HL-60/S4 (cell line): Measurements from ENCODE around the gene DNAAF1.

Source experiments
- in situ Hi-C: fragments of 300-500 bp; cut with MboI; formaldehyde crosslinking; loops from 2 replicates; pipeline ENCODE4 v1.14.3; 2022; ENCODE audit warnings: low sequenced_read_pairs

Gene DNAAF1

GRCh38 chr16:84159007-84159406 is 13.9 kb downstream of the DNAAF1 start:
- in situ Hi-C loops, result no loop called here

- in situ Hi-C loops, result no loop called here
These were observed 14.7 kb downstream of the DNAAF1 start for GRCh38 chr16:84159800-84160199.

GRCh38 chr16:84161037-84161436 is 15.9 kb downstream of the DNAAF1 start:
- in situ Hi-C loops, result no loop called here

GRCh38 chr16:84161801-84162200 is 16.7 kb downstream of the DNAAF1 start:
- in situ Hi-C loops, result no loop called here

GRCh38 chr16:84165746-84166145 is 20.6 kb downstream of the DNAAF1 start:
- in situ Hi-C loops, result no loop called here

- in situ Hi-C loops, result no loop called here
These were observed 21.9 kb downstream of the DNAAF1 start for GRCh38 chr16:84166796-84167695.

- in situ Hi-C loops, result no loop called here
These were observed 24.7 kb downstream of the DNAAF1 start for GRCh38 chr16:84169765-84170310.

- in situ Hi-C loops, result no loop called here
These were observed 29.3 kb downstream of the DNAAF1 start for GRCh38 chr16:84174396-84174795.

GRCh38 chr16:84175350-84176081 is 30.4 kb downstream of the DNAAF1 start:
- in situ Hi-C loops, result loop anchor here (25.0 kb wide), 1 partner anchor 213 kb away; the partner anchor contains the start of genes NECAB2 and OSGIN1

GRCh38 chr16:84176192-84177053 is 31.3 kb downstream of the DNAAF1 start:
- in situ Hi-C loops, result loop anchor here (25.0 kb wide), 1 partner anchor 214 kb away; the partner anchor contains the start of genes NECAB2 and OSGIN1

GRCh38 chr16:84177741-84178073 is 32.6 kb downstream of the DNAAF1 start:
- in situ Hi-C loops, result loop anchor here (25.0 kb wide), 1 partner anchor 215 kb away; the partner anchor contains the start of genes NECAB2 and OSGIN1

GRCh38 chr16:84178146-84178765 is 33.1 kb downstream of the DNAAF1 start:
- in situ Hi-C loops, result loop anchor here (25.0 kb wide), 1 partner anchor 216 kb away; the partner anchor contains the start of genes NECAB2 and OSGIN1

GRCh38 chr16:84178892-84179611 is 33.9 kb downstream of the DNAAF1 start:
- in situ Hi-C loops, result loop anchor here (25.0 kb wide), 1 partner anchor 217 kb away; the partner anchor contains the start of genes NECAB2 and OSGIN1

GRCh38 chr16:84179612-84180320 is 34.7 kb downstream of the DNAAF1 start:
- in situ Hi-C loops, result loop anchor here (25.0 kb wide), 1 partner anchor 217 kb away; the partner anchor contains the start of genes NECAB2 and OSGIN1

GRCh38 chr16:84180519-84181140 is 35.5 kb downstream of the DNAAF1 start:
- in situ Hi-C loops, result loop anchor here (25.0 kb wide), 1 partner anchor 218 kb away; the partner anchor contains the start of genes NECAB2 and OSGIN1

- in situ Hi-C loops, result loop anchor here (25.0 kb wide), 1 partner anchor 219 kb away; the partner anchor contains the start of genes NECAB2 and OSGIN1
These were observed 36.2 kb downstream of the DNAAF1 start for GRCh38 chr16:84181144-84181915.

- in situ Hi-C loops, result loop anchor here (25.0 kb wide), 1 partner anchor 220 kb away; the partner anchor contains the start of genes NECAB2 and OSGIN1
These were observed 37.0 kb downstream of the DNAAF1 start for GRCh38 chr16:84182104-84182503.
